ENCODE results near the gene MIDN.

DNA sequence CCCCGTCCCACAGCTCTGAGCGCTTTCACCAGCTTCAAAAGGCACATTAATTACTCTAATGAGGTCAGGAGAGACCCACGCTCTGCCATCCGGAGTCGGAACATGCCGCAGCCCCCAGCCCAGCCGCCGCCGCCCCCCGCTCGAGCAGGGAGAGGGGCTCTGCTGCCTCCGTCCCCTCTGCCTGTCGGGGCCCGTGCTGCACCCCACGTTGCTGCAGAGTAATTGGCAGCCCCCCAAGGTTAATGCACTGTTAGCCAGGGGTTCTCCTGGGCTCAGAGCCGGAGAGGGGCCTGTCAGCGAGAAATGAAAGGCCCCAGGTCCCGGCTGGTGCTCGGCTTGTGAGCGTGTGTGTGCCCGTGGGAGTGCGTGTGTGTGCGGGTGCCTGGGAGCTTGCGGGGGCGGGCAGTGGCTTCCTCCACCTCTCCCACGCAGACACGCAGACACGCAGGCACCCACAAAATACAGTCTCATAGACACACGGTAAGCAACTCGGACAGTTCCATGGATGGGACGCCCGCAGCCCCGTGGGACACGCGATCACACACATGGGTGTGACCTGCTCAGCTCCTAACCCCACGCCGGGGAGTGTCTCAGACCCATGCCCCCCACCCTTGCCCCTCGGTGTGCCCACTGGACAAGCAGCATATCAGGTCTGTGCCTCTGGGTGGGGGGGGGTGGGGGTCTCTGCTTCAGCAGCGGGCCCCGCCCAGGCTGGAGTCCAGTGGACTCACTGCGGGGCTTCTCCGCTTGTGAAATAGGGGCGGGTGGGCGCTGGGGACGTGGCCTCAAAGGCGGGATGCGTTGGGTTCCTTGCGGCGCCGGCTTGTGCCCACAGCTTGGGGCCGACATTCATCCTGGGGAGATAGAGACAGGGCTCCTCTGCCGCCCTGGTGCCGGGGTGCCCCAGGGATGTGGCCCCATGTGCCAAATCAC, 32.5 kb downstream of the MIDN start:
- TF ChIP-seq POLR2AphosphoS5 (IDR thresholded peaks at IDR 0.05; ENCODE audit: low read depth, low read length) (no peak), TCF7L2 (IDR thresholded peaks at IDR 0.05; ENCODE audit: low read depth, low read length) (no peak)
- TF ChIP-seq, protein P1, sequence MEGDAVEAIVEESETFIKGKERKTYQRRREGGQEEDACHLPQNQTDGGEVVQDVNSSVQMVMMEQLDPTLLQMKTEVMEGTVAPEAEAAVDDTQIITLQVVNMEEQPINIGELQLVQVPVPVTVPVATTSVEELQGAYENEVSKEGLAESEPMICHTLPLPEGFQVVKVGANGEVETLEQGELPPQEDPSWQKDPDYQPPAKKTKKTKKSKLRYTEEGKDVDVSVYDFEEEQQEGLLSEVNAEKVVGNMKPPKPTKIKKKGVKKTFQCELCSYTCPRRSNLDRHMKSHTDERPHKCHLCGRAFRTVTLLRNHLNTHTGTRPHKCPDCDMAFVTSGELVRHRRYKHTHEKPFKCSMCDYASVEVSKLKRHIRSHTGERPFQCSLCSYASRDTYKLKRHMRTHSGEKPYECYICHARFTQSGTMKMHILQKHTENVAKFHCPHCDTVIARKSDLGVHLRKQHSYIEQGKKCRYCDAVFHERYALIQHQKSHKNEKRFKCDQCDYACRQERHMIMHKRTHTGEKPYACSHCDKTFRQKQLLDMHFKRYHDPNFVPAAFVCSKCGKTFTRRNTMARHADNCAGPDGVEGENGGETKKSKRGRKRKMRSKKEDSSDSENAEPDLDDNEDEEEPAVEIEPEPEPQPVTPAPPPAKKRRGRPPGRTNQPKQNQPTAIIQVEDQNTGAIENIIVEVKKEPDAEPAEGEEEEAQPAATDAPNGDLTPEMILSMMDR (IDR thresholded peaks at IDR 0.05), result no peak
- TF ChIP-seq, protein P2, sequence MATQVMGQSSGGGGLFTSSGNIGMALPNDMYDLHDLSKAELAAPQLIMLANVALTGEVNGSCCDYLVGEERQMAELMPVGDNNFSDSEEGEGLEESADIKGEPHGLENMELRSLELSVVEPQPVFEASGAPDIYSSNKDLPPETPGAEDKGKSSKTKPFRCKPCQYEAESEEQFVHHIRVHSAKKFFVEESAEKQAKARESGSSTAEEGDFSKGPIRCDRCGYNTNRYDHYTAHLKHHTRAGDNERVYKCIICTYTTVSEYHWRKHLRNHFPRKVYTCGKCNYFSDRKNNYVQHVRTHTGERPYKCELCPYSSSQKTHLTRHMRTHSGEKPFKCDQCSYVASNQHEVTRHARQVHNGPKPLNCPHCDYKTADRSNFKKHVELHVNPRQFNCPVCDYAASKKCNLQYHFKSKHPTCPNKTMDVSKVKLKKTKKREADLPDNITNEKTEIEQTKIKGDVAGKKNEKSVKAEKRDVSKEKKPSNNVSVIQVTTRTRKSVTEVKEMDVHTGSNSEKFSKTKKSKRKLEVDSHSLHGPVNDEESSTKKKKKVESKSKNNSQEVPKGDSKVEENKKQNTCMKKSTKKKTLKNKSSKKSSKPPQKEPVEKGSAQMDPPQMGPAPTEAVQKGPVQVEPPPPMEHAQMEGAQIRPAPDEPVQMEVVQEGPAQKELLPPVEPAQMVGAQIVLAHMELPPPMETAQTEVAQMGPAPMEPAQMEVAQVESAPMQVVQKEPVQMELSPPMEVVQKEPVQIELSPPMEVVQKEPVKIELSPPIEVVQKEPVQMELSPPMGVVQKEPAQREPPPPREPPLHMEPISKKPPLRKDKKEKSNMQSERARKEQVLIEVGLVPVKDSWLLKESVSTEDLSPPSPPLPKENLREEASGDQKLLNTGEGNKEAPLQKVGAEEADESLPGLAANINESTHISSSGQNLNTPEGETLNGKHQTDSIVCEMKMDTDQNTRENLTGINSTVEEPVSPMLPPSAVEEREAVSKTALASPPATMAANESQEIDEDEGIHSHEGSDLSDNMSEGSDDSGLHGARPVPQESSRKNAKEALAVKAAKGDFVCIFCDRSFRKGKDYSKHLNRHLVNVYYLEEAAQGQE (IDR thresholded peaks at IDR 0.05; ENCODE audit: insufficient read depth in 1 of 2, low read depth in 2 of 2, low read length in 1 of 2), result no peak

Data from Panc1 (cell line).